ENCODE data around the gene KCNA5. TPM values are rescaled to one million over a fixed set of nuclear protein-coding genes. Genes with fewer than 3 reads are reported as not detected.

Gene KCNA5
- total RNA-seq, 1 experiment from 2014 or later = not detected

DNA sequence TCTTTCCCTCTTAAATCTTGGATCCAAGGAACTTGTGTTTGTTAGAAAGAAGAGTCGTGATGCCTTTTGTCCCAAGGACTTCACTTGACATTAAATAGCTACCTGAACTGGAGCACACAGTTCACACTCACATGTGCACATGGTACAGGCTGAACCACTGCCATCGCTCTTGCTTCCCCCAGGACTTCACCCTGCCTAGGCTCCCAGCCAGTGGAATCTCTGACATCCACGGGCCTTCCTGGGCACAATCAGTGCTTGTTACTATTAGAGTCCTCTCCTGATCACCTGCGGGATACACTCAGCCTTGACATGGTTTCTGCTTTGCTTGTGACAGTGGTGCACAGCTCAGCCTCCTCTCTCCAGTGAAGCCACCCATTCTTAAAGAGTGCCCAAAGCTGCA is 49.1 kb upstream of the KCNA5 start:
- DNase-seq (ENCODE audit: low read depth, low spot score) (no peak), ATAC-seq (no peak)
- Histone ChIP-seq H3K79me2 (ENCODE audit: insufficient read depth, low read length) (no peaks in the 10 kb centered on the region), H3K9me3 (ENCODE audit: control insufficient read depth in 1 of 2, insufficient read depth in 1 of 2, low read depth in 1 of 2, low read length in 2 of 2) (no peaks in the 10 kb centered on the region), H3K27me3 (ENCODE audit: insufficient read depth, low read length) (peaks cover 74% of the 10 kb centered on the region), H2AFZ (ENCODE audit: low read depth, low read length, poor library complexity, severe bottlenecking) (no peak overlapping the region), H3K4me2 (ENCODE audit: low read length) (no peak overlapping the region), H3K4me1 (ENCODE audit: control insufficient read depth in 1 of 2, insufficient read depth in 2 of 2, low read length in 2 of 2) (peaks cover 3 to 11% of the 10 kb centered on the region in 2 experiments; a peak in 3 of 4 replicates), H3K27ac (ENCODE audit: low read depth, low read length) (no peak overlapping the region), H3K36me3 (ENCODE audit: control insufficient read depth in 1 of 2, insufficient read depth in 2 of 2, low read length in 2 of 2) (no peaks in the 10 kb centered on the region), H3K9me2 (ENCODE audit: insufficient read depth) (no peaks in the 10 kb centered on the region), H4K20me1 (ENCODE audit: insufficient read depth) (no peaks in the 10 kb centered on the region), H3K4me3 (replicated peaks in 1 of 2; ENCODE audit: low read depth in 1 of 2, low read length in 2 of 2) (no peak overlapping the region), H3K9ac (ENCODE audit: low read length) (no peak overlapping the region)
- RAD21 ChIA-PET (ENCODE audit: low non-redundant PET in 1 of 2, low total read pairs in 2 of 2, uncharacterized antibody in 2 of 2, unreplicated experiment in 2 of 2) = no interaction called here
- TF ChIP-seq, protein P1, sequence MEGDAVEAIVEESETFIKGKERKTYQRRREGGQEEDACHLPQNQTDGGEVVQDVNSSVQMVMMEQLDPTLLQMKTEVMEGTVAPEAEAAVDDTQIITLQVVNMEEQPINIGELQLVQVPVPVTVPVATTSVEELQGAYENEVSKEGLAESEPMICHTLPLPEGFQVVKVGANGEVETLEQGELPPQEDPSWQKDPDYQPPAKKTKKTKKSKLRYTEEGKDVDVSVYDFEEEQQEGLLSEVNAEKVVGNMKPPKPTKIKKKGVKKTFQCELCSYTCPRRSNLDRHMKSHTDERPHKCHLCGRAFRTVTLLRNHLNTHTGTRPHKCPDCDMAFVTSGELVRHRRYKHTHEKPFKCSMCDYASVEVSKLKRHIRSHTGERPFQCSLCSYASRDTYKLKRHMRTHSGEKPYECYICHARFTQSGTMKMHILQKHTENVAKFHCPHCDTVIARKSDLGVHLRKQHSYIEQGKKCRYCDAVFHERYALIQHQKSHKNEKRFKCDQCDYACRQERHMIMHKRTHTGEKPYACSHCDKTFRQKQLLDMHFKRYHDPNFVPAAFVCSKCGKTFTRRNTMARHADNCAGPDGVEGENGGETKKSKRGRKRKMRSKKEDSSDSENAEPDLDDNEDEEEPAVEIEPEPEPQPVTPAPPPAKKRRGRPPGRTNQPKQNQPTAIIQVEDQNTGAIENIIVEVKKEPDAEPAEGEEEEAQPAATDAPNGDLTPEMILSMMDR (IDR thresholded peaks at IDR 0.05 in 2 of 3, conservative IDR thresholded peaks at IDR 0.05 in 1 of 3; ENCODE audit: borderline replicate concordance in 1 of 3, insufficient read depth in 1 of 3, low read depth in 2 of 3, low read length in 2 of 3) = no peak
- TF ChIP-seq SIN3A (IDR thresholded peaks at IDR 0.05; ENCODE audit: low read depth) = no peak
- no peak for TF ChIP-seq TCF7L2 (IDR thresholded peaks at IDR 0.05; ENCODE audit: borderline replicate concordance, extremely low read depth, insufficient read depth, insufficient read length)
- TF ChIP-seq EZH2phosphoT487 (IDR thresholded peaks at IDR 0.05; ENCODE audit: borderline replicate concordance) = no peak
- TF ChIP-seq RAD21 (IDR thresholded peaks at IDR 0.05; ENCODE audit: low read depth) = no peak
- TF ChIP-seq, protein P2, sequence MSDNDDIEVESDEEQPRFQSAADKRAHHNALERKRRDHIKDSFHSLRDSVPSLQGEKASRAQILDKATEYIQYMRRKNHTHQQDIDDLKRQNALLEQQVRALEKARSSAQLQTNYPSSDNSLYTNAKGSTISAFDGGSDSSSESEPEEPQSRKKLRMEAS (IDR thresholded peaks at IDR 0.05) = no peak
- no peak for TF ChIP-seq CEBPB (IDR thresholded peaks at IDR 0.05; ENCODE audit: low read depth)
- TF ChIP-seq EGR1 (IDR thresholded peaks at IDR 0.05; ENCODE audit: low read depth) = no peak
- no peak for TF ChIP-seq EZH2 (IDR thresholded peaks at IDR 0.05)
- POLR2A ChIA-PET = interaction anchor here (1.0 kb wide), 1 partner anchor 9 kb away, joined by 3 read pairs; no protein-coding TSS in a partner anchor
- CTCF ChIA-PET = interaction anchor here (1.2 to 1.7 kb wide), 2 partner anchors 137 to 139 kb away, joined by 6 to 10 read pairs; no protein-coding TSS in a partner anchor
- BruUV-seq (replicated peaks) = no TSS peak
- intact Hi-C loops (cut with micrococcal nuclease) = loop anchor here (5.0 kb wide), 1 partner anchor 122 kb away; no protein-coding TSS in a partner anchor

Data from HCT116 (cell line).